NOMO-1 treated with dmso at 0.1 percent for 144 hours (cell line): ENCODE measurements around the gene IFI27.

Experiments used
- DNase-seq: peaks from one replicate; lab custom pipeline; 2025; ENCODE audit not compliant: unreplicated experiment; lab: John Stamatoyannopoulos, UW

Gene IFI27

GRCh38 chr14:94102768-94103482, 7.6 kb upstream of the IFI27 start:
- no peak for DNase-seq

- no peak for DNase-seq
Observed at GRCh38 chr14:94103554-94104150, 6.9 kb upstream of the IFI27 start.

GRCh38 chr14:94104731-94105130, 5.8 kb upstream of the IFI27 start:
- no peak for DNase-seq

- DNase-seq, result no peak
Observed at GRCh38 chr14:94109915-94110250, 653 bp upstream of the IFI27 start.

GRCh38 chr14:94111276-94112095, 950 bp downstream of the IFI27 start:
- no peak for DNase-seq

- DNase-seq, result no peak
Observed at GRCh38 chr14:94112513-94113063, 2.1 kb downstream of the IFI27 start.

- no peak for DNase-seq
Observed at GRCh38 chr14:94113073-94113472, 2.5 kb downstream of the IFI27 start.

- no peak for DNase-seq
Observed at GRCh38 chr14:94113490-94113889, 3.0 kb downstream of the IFI27 start.

- no peak for DNase-seq
Observed at GRCh38 chr14:94113908-94114588, 3.5 kb downstream of the IFI27 start.

GRCh38 chr14:94114589-94115057, 4.1 kb downstream of the IFI27 start:
- no peak for DNase-seq

GRCh38 chr14:94115058-94115591, 4.6 kb downstream of the IFI27 start:
- DNase-seq, result no peak

GRCh38 chr14:94115631-94116030, 5.1 kb downstream of the IFI27 start:
- DNase-seq, result no peak

- no peak for DNase-seq
Observed at GRCh38 chr14:94116701-94117100, 6.2 kb downstream of the IFI27 start.

- DNase-seq, result no peak
Observed at GRCh38 chr14:94117856-94118255, 7.3 kb downstream of the IFI27 start.

GRCh38 chr14:94119071-94119470, 8.5 kb downstream of the IFI27 start:
- no peak for DNase-seq

GRCh38 chr14:94120667-94121340, 10.3 kb downstream of the IFI27 start:
- DNase-seq, result no peak

- DNase-seq, result no peak
Observed at GRCh38 chr14:94121485-94121884, 10.9 kb downstream of the IFI27 start.

- DNase-seq, result no peak
Observed at GRCh38 chr14:94122438-94122837, 11.9 kb downstream of the IFI27 start.

GRCh38 chr14:94123296-94123695, 12.8 kb downstream of the IFI27 start:
- DNase-seq, result no peak

- no peak for DNase-seq
Observed at GRCh38 chr14:94123868-94124267, 13.3 kb downstream of the IFI27 start.
